Keratinocyte (primary cell): ENCODE measurements around the gene PPIG. TPM values are rescaled to one million over a fixed set of nuclear protein-coding genes. Genes with fewer than 3 reads are reported as not detected.
"Not testable (repeated sequence)": the region's sequence is repeated elsewhere in the genome, so short reads cannot be mapped to it uniquely, and the experiment has no call there.

Source experiments
- DNase-seq: peaks from one replicate; pipeline ENCODE4 v3.0.0-alpha.2; 2011; ENCODE audit warnings: low read depth, missing footprints, low spot score
- FAIRE-seq: peaks from 2 replicates; lab custom pipeline; 2011; peaks lifted over from hg19 to GRCh38; lab: Jason Lieb, UNC
- H2AFZ ChIP-seq: 2 replicates; pipeline ENCODE4 v1.6.0; 2012; ENCODE audit warnings: low read length, control low read depth, inconsistent platforms; ENCODE audit not compliant: control insufficient read depth
- H3K27ac ChIP-seq: 2 replicates; pipeline ENCODE4 v1.5.1; 2011; ENCODE audit warnings: low read length; ENCODE audit not compliant: control insufficient read depth, insufficient read depth
- H3K27me3 ChIP-seq: 3 replicates; pipeline ENCODE4 v1.6.0; 2011; ENCODE audit warnings: low read length; ENCODE audit not compliant: control insufficient read depth, insufficient read depth; ENCODE audit errors: extremely low read depth
- H3K36me3 ChIP-seq, 2 experiments: 2 replicates in 1 of 2; 3 replicates in 1 of 2; pipeline ENCODE4 v1.5.1; 2011; ENCODE audit warnings: low read length in 2 of 2, mild to moderate bottlenecking in 1 of 2; ENCODE audit not compliant: control insufficient read depth in 2 of 2, insufficient read depth in 2 of 2; ENCODE audit errors: extremely low read depth in 1 of 2
- H3K4me1 ChIP-seq: 3 replicates; pipeline ENCODE4 v1.5.1; 2011; ENCODE audit warnings: low read length; ENCODE audit not compliant: control insufficient read depth, insufficient read depth; ENCODE audit errors: extremely low read depth
- H3K4me2 ChIP-seq: 3 replicates; pipeline ENCODE4 v1.6.0; 2011; ENCODE audit warnings: low read depth, low read length; ENCODE audit not compliant: control insufficient read depth, insufficient read depth; ENCODE audit errors: extremely low read depth
- H3K4me3 ChIP-seq, 3 experiments: fragments of 200-600 bp in 1 of 3; sonication (generic) in 1 of 3; 2 replicates in 2 of 3; 3 replicates in 1 of 3; pipeline ENCODE4 v1.5.1; 2011 to 2016; ENCODE audit warnings: low read length in 3 of 3, mild to moderate bottlenecking in 3 of 3, control low read depth in 2 of 3, inconsistent platforms in 1 of 3, low read depth in 1 of 3, mixed read lengths in 1 of 3, mixed run types in 1 of 3, moderate library complexity in 1 of 3; ENCODE audit not compliant: control insufficient read depth in 2 of 3, insufficient read depth in 2 of 3; ENCODE audit errors: extremely low read depth in 1 of 3
- H3K79me2 ChIP-seq: 2 replicates; pipeline ENCODE4 v1.6.0; 2012; ENCODE audit warnings: low read length; ENCODE audit not compliant: control insufficient read depth, insufficient read depth
- H3K9ac ChIP-seq: 3 replicates; pipeline ENCODE4 v1.6.0; 2011; ENCODE audit warnings: low read length; ENCODE audit not compliant: control insufficient read depth, insufficient read depth; ENCODE audit errors: extremely low read depth
- H3K9me1 ChIP-seq: 3 replicates; pipeline ENCODE4 v1.6.0; 2011; ENCODE audit warnings: low read length; ENCODE audit not compliant: control insufficient read depth, insufficient read depth; ENCODE audit errors: extremely low read depth
- H3K9me3 ChIP-seq: 2 replicates; pipeline ENCODE4 v1.5.1; 2012; ENCODE audit warnings: low read depth, low read length; ENCODE audit not compliant: control insufficient read depth
- H4K20me1 ChIP-seq: 3 replicates; pipeline ENCODE4 v1.6.0; 2011; ENCODE audit warnings: low read length; ENCODE audit not compliant: control insufficient read depth, insufficient read depth; ENCODE audit errors: extremely low read depth
- CTCF ChIP-seq, 3 experiments: IDR thresholded peaks in 1 of 3; conservative IDR thresholded peaks in 1 of 3; optimal IDR thresholded peaks in 1 of 3; 2 replicates in 2 of 3; 3 replicates in 1 of 3; pipeline versions ENCODE3 to v1.5.1; 2011; ENCODE audit warnings: low read length in 3 of 3, mild to moderate bottlenecking in 3 of 3, moderate library complexity in 2 of 3, control low read depth in 1 of 3, inconsistent platforms in 1 of 3; ENCODE audit not compliant: insufficient read depth in 2 of 3; ENCODE audit errors: extremely low read depth in 1 of 3
- EZH2 ChIP-seq: IDR thresholded peaks from one replicate; pipeline ENCODE4 v1.6.1; 2012; ENCODE audit warnings: inconsistent platforms, mild to moderate bottlenecking, low read length, moderate library complexity
- dilution Hi-C: fragments of 300-500 bp; cut with MboI; formaldehyde crosslinking; loops from one replicate; pipeline ENCODE4 v1.7.0; 2020; ENCODE audit warnings: low sequenced_read_pairs; ENCODE audit not compliant: extremely low pct_ligation_motif_present
- polyA plus RNA-seq, 5 experiments: library from polyadenylated mRNA; depleted of rRNA in 3 of 5; stranded (reverse) in 3 of 5; stranded (forward) in 1 of 5; unstranded in 1 of 5; fragments of >200 nt; gene quantifications; 1 replicate in 1 of 5; 2 replicates in 3 of 5; 3 replicates in 1 of 5; pipeline versions ENCODE4 v1.2.1 to v1.2.3, GENCODE V29; 2011 to 2012; ENCODE audit warnings: missing spikeins in 2 of 5, low read depth in 1 of 5, low replicate concordance in 1 of 5

Gene PPIG
- polyA plus RNA-seq, 1 donor (not counting 4 experiments of a cell fraction or from before 2014, with no cell fraction given), result 37.4 TPM

DNA sequence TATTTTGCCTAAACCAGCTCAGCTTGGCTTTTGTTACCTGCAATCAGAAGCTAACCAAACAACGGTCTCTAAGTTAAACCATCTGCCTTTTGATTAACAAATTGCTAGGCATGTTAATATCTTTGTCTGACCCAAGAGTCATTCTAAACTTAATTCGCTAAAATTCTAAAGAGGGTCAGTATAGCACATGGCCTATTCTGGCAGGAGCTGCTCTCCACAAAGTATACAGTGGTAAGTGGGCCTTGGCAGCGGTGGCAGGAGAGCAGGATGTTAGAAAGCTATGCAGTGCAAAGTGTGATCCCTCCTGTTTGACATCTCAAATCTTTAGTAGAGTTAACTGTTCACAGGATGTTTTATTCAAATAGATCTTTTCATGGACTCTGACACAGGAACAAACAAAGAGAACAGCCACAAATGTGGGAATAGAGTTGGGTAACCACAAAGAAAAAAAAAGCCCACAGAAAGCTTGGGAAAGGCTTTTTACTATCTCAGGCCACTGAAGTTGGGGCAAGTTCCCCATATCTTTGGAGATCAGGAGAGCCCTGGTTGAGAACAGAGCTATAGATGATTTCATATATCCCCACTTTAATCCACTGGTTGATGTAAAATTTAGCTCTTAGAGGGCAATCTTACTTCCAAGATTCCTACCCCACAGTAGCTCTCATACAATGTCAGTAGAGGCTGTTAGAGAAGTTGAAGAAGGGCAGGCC lies 99.4 kb downstream of the PPIG start:
- peak overlapping the region; percentile 9 for H3K4me2 ChIP-seq
- H3K4me1 ChIP-seq, result peaks cover 14% of the 10 kb centered on the region
- dilution Hi-C loops, result no loop called here
- no peak for DNase-seq
- H4K20me1 ChIP-seq, result no peaks in the 10 kb centered on the region
- no peak for TF ChIP-seq CTCF (optimal IDR thresholded peaks at IDR 0.05 in 1 of 3, IDR thresholded peaks at IDR 0.05 in 1 of 3, conservative IDR thresholded peaks at IDR 0.05 in 1 of 3; ENCODE audit: extremely low read depth in 1 of 3, insufficient read depth in 2 of 3, low read length in 3 of 3)
- no peak for TF ChIP-seq EZH2
- H3K9me1 ChIP-seq, result no peaks in the 10 kb centered on the region
- H2AFZ ChIP-seq, result no peak overlapping the region
- H3K9ac ChIP-seq, result no peak overlapping the region
- peak; percentile 5 for FAIRE-seq
- no peaks in the 10 kb centered on the region for H3K27me3 ChIP-seq
- no peak overlapping the region for H3K4me3 ChIP-seq
- no peaks in the 10 kb centered on the region for H3K36me3 ChIP-seq
- peak overlapping the region; percentile 32 for H3K27ac ChIP-seq
- no peaks in the 10 kb centered on the region for H3K9me3 ChIP-seq
- no peaks in the 10 kb centered on the region for H3K79me2 ChIP-seq

DNA sequence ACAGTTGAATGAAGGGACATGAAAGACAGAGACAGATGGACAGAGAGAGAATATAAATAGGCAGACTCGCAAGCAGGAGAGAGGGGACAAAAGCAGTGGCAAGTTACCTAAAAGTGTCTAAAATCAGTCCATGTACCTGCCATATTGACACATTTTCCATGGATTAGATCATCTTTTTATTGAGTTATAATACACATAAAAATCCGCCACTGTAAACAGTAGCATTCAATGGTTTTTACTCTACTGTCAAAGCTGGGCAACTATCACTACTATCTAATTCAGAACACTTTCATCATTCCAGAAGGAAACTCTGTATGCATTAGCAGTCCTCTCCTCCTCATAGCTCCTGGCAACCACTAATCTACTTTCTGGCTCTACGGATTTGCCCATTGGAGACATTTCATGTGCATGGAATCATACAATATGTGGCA lies 100.0 kb downstream of the PPIG start:
- H3K4me2 ChIP-seq, result no peak overlapping the region
- H3K9me1 ChIP-seq, result no peaks in the 10 kb centered on the region
- no peak overlapping the region for H3K27ac ChIP-seq
- no peak for FAIRE-seq
- no peaks in the 10 kb centered on the region for H3K79me2 ChIP-seq
- TF ChIP-seq CTCF (optimal IDR thresholded peaks at IDR 0.05 in 1 of 3, IDR thresholded peaks at IDR 0.05 in 1 of 3, conservative IDR thresholded peaks at IDR 0.05 in 1 of 3; ENCODE audit: extremely low read depth in 1 of 3, insufficient read depth in 2 of 3, low read length in 3 of 3) (no peak), EZH2 (no peak)
- no peaks in the 10 kb centered on the region for H3K27me3 ChIP-seq
- dilution Hi-C loops, result no loop called here
- H3K4me3 ChIP-seq, result no peak overlapping the region
- peaks cover 14% of the 10 kb centered on the region for H3K4me1 ChIP-seq
- H3K36me3 ChIP-seq, result no peaks in the 10 kb centered on the region
- DNase-seq, result no peak
- no peaks in the 10 kb centered on the region for H3K9me3 ChIP-seq
- no peaks in the 10 kb centered on the region for H4K20me1 ChIP-seq
- no peak overlapping the region for H2AFZ ChIP-seq
- no peak overlapping the region for H3K9ac ChIP-seq

DNA sequence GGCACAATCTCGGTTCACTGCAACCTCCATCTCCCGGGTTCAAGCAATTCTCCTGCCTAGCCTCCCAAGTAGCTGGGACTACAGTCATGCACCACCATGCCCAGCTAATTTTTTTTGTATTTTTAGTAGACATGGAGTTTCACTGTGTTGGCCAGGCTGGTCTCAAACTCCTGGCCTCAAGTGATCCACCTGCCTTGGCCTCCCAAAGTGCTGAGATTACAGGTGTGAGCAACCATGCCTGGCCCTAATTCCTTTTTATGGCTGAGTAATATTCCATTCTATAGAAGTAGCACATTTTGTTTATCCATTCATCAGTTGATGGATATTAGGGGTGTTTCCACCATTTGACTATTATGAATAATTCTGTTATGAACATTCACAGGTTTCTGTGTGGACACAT lies 100.6 kb downstream of the PPIG start:
- H3K27me3 ChIP-seq, H2AFZ ChIP-seq, H3K4me3 ChIP-seq, H3K9me3 ChIP-seq, DNase-seq, dilution Hi-C loops, H3K27ac ChIP-seq, H3K9me1 ChIP-seq, H3K4me2 ChIP-seq, H4K20me1 ChIP-seq, H3K36me3 ChIP-seq, FAIRE-seq, H3K9ac ChIP-seq, H3K79me2 ChIP-seq: not testable (repeated sequence)
- peaks cover 14% of the 10 kb centered on the region for H3K4me1 ChIP-seq

DNA sequence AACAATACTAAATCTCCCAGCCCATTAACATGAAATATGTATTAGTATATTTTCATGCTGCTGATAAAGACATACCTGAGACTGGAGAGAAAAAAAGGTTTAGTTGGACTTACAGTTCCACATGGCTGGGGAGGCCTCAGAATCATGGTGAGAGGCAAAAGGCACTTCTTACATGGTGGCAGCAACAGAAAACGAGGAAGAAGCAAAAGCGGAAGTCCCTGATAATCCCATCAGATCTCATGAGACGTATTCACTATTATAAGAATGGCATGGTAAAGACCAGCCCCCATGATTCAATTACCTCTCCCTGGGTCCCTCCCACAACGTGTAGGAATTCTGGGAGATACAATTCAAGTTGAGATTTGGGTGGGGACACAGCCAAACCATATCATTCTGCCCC lies 102.7 kb downstream of the PPIG start:
- DNase-seq, H2AFZ ChIP-seq, H3K4me3 ChIP-seq, H3K9ac ChIP-seq, H3K36me3 ChIP-seq, H3K27ac ChIP-seq, H4K20me1 ChIP-seq, H3K27me3 ChIP-seq, H3K79me2 ChIP-seq, H3K9me1 ChIP-seq, dilution Hi-C loops, H3K9me3 ChIP-seq, FAIRE-seq, H3K4me2 ChIP-seq: not testable (repeated sequence)
- H3K4me1 ChIP-seq, result peaks cover 14% of the 10 kb centered on the region
